Measurements from ENCODE around the gene COX8A.

The COX8A gene

DNA sequence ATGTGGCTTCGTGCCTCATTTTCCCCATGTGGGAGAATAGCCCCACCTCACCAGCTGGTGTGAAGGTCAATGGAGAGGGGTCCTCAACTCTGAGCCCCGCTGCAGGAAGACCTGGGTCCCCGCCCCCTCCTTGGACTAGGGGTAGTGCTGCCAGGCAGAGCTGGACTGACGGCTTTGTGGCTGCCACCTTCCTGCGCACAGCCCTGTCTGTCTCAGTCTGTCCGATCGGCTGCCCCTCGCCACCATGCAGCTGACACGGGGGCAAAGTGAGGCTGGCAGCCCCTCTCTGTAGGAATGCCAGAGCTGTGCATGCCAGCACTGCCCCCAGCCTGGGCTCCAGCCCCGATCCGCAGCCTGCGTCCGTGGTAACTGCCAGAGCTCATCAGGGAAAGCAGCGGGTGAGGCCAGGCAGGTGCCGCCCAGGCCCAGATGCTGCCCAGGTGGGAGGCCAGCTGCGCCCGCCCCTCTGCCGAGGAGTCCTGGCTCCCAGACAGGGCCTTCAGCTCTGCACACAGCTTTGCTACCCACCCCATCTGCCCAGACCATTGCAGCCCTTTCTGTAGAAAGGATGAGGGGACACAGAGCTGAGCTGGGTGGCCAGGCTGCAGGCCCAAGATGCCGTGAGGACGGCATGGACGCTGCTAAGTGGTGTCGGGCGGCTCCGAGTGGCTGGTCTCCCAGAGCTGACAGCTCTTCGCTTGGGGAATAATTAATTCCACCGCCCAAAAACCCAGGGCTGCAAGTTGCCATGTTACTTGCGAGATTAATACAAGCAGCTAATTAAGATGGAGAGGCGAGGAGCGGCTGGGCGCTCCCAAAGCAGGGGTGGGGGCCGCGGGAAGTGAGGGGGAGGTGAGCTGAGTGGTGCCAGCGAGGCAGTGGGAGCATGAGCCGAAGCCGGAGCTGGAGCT lies 41.8 kb downstream of the COX8A start:
- no peak for FAIRE-seq
- no peak for DNase-seq (ENCODE audit: insufficient read length)
- no peak for TF ChIP-seq POLR2AphosphoS5 (IDR thresholded peaks at IDR 0.05; ENCODE audit: low read depth, low read length)
- TF ChIP-seq TAF1 (IDR thresholded peaks at IDR 0.05; ENCODE audit: borderline replicate concordance, low read depth, low read length) = no peak
- no peak for TF ChIP-seq POLR2A (IDR thresholded peaks at IDR 0.05; ENCODE audit: low read depth, low read length)

DNA sequence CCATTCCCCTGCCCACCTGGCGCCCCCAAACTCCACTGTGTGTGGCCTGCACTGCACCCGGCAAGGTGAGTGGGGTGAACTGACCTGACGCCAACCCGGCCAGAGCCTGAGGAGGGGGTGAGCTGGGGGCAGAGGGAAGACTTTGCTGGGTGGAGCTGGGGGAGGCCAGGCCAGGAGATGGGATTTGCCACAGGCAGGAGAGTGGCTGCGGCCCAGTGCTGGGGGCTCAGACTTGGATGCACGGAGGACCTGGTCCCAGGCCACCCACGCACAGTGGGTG lies 43.5 kb downstream of the COX8A start:
- FAIRE-seq (no peak), DNase-seq (ENCODE audit: insufficient read length) (no peak)
- TF ChIP-seq POLR2AphosphoS5 (IDR thresholded peaks at IDR 0.05; ENCODE audit: low read depth, low read length) (no peak), POLR2A (IDR thresholded peaks at IDR 0.05; ENCODE audit: low read depth, low read length) (no peak), TAF1 (IDR thresholded peaks at IDR 0.05; ENCODE audit: borderline replicate concordance, low read depth, low read length) (no peak)

- no peak for TF ChIP-seq TAF1 (IDR thresholded peaks at IDR 0.05; ENCODE audit: borderline replicate concordance, low read depth, low read length)
- no peak for TF ChIP-seq POLR2A (IDR thresholded peaks at IDR 0.05; ENCODE audit: low read depth, low read length)
- no peak for TF ChIP-seq POLR2AphosphoS5 (IDR thresholded peaks at IDR 0.05; ENCODE audit: low read depth, low read length)
- DNase-seq (ENCODE audit: insufficient read length) (no peak), FAIRE-seq (no peak)
Measured at GRCh38 chr11:64018310-64018709, 43.9 kb downstream of the COX8A start.

GRCh38 chr11:64019106-64020037 lies 45.0 kb downstream of the COX8A start:
- TF ChIP-seq POLR2AphosphoS5 (IDR thresholded peaks at IDR 0.05; ENCODE audit: low read depth, low read length) (no peak), TAF1 (IDR thresholded peaks at IDR 0.05; ENCODE audit: borderline replicate concordance, low read depth, low read length) (no peak), POLR2A (IDR thresholded peaks at IDR 0.05; ENCODE audit: low read depth, low read length) (no peak)

DNA sequence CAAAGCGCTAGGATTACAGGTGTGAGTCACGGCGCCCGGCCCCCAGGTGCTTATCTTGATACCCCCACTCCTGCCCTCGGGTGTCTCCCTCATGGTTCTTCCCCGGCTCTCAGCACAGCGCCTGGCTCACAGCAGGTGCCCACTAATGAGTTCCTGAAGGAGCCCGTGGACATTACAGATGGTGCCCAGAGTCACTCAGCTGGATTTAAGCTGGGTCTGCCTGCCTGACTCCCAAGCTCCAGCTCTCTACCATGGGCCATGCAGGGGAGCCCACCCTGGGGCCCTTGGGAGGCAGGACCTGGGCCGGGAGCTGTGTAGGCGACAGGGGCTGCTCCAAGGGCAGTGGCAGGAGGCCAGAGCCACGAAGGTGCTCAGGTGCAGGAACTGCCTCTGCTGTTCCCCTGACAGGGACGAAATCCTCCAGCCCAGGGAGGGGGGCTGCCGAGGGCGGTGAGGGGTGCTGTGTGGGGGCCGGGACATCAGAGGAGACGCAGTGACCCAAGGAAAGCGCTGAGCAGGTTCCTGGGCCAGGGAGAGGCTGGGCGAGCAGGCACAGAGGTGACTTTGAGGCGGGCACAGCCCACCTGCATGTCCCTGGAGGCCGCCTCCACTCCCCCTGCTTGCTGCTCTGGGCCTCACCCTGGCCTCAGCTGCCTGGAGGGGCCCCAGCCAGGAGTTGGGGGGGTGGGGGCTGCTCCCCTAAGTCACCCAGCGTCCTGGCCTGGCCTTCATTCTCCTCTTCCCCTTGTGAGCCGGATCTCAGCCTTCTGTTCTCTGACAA lies 46.7 kb downstream of the COX8A start:
- TF ChIP-seq POLR2A (IDR thresholded peaks at IDR 0.05; ENCODE audit: low read depth, low read length) (no peak), TAF1 (IDR thresholded peaks at IDR 0.05; ENCODE audit: borderline replicate concordance, low read depth, low read length) (no peak), POLR2AphosphoS5 (IDR thresholded peaks at IDR 0.05; ENCODE audit: low read depth, low read length) (no peak)
- DNase-seq (ENCODE audit: insufficient read length) = no peak
- FAIRE-seq = no peak

More at GRCh38 chr11:64019106-64020037, 45.0 kb downstream of the COX8A start:
- FAIRE-seq (no peak), DNase-seq (ENCODE audit: insufficient read length) (no peak)

DNA sequence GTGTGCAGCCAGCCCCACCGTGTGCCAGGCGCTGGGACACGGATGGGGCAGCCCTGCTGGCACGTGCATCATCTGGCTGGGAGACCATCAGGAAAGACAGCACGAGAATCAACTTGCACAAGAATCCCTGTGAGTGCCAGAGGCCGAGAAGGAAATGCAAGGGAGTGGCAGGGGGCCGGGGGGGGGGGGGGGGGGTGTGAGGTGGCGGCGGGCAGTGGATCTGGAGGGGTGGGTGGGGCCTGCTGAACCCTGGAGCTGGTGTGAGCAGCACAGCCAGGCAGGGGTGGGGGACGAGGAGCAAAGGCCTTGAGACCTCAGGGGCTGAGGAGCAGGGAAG lies 47.3 kb downstream of the COX8A start:
- FAIRE-seq = no peak
- no peak for DNase-seq (ENCODE audit: insufficient read length)
- TF ChIP-seq TAF1 (IDR thresholded peaks at IDR 0.05; ENCODE audit: borderline replicate concordance, low read depth, low read length) = no peak
- no peak for TF ChIP-seq POLR2A (IDR thresholded peaks at IDR 0.05; ENCODE audit: low read depth, low read length)
- TF ChIP-seq POLR2AphosphoS5 (IDR thresholded peaks at IDR 0.05; ENCODE audit: low read depth, low read length) = no peak

- FAIRE-seq (no peak), DNase-seq (ENCODE audit: insufficient read length) (no peak)
- TF ChIP-seq TAF1 (IDR thresholded peaks at IDR 0.05; ENCODE audit: borderline replicate concordance, low read depth, low read length) (no peak), POLR2AphosphoS5 (IDR thresholded peaks at IDR 0.05; ENCODE audit: low read depth, low read length) (no peak)
Measured at GRCh38 chr11:64022125-64022784, 47.8 kb downstream of the COX8A start.

GRCh38 chr11:64023712-64024710 lies 49.6 kb downstream of the COX8A start:
- TF ChIP-seq TAF1 (IDR thresholded peaks at IDR 0.05; ENCODE audit: borderline replicate concordance, low read depth, low read length) (no peak), POLR2A (IDR thresholded peaks at IDR 0.05; ENCODE audit: low read depth, low read length) (no peak), POLR2AphosphoS5 (IDR thresholded peaks at IDR 0.05; ENCODE audit: low read depth, low read length) (no peak)
- DNase-seq (ENCODE audit: insufficient read length) (no peak), FAIRE-seq (no peak)

DNA sequence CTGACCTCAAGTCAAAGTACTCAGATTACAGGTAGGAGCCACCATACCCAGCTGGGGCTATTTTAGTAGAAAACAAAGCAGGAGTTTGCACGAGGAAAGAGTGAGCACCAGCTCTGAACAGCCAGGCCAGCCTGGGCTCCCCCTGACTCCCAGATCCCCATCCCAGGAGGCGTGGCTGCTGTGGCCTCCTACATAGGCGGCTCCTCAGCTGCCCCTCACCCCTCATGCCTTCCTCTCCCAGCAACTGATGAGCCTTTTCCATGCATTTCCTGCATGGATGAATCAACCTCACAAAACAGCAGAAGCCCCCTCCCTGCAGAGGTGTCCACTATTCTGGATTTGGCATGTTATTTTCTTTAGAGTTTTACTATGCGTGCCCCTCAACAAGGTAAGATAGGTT lies 50.8 kb downstream of the COX8A start:
- FAIRE-seq = no peak
- no peak for TF ChIP-seq TAF1 (IDR thresholded peaks at IDR 0.05; ENCODE audit: borderline replicate concordance, low read depth, low read length)
- no peak for TF ChIP-seq POLR2A (IDR thresholded peaks at IDR 0.05; ENCODE audit: low read depth, low read length)
- TF ChIP-seq POLR2AphosphoS5 (IDR thresholded peaks at IDR 0.05; ENCODE audit: low read depth, low read length) = no peak
- no peak for DNase-seq (ENCODE audit: insufficient read length)

All from GM12892 (cell line).